Ishikawa (cell line): Measurements from ENCODE around the gene FGF11.

Source experiments
- CEBPB ChIP-seq: IDR thresholded peaks from 2 replicates; pipeline ENCODE4 v1.6.1; 2012
- CREB1 ChIP-seq: IDR thresholded peaks from 2 replicates; pipeline ENCODE4 v1.6.1; 2012; ENCODE audit warnings: low read depth
- EGR1 ChIP-seq: IDR thresholded peaks from 2 replicates; pipeline ENCODE4 v1.6.1; 2012
- EP300 ChIP-seq: IDR thresholded peaks from 2 replicates; pipeline ENCODE4 v1.6.1; 2012; ENCODE audit warnings: borderline replicate concordance
- FOXM1 ChIP-seq: IDR thresholded peaks from 2 replicates; pipeline ENCODE4 v1.6.1; 2012; ENCODE audit warnings: low read depth, borderline replicate concordance
- MAX ChIP-seq: IDR thresholded peaks from 2 replicates; pipeline ENCODE4 v1.6.1; 2012
- NFIC ChIP-seq: IDR thresholded peaks from 2 replicates; pipeline ENCODE4 v1.6.1; 2012
- RAD21 ChIP-seq: IDR thresholded peaks from 2 replicates; pipeline ENCODE4 v1.6.1; 2012; ENCODE audit warnings: low read depth
- REST ChIP-seq: IDR thresholded peaks from 2 replicates; pipeline ENCODE4 v1.6.1; 2012; ENCODE audit warnings: low read depth, mild to moderate bottlenecking
- TAF1 ChIP-seq: IDR thresholded peaks from 2 replicates; pipeline ENCODE4 v1.6.1; 2012; ENCODE audit warnings: low read depth, mild to moderate bottlenecking
- TCF12 ChIP-seq: IDR thresholded peaks from 2 replicates; pipeline ENCODE4 v1.6.1; 2012; ENCODE audit warnings: low read depth
- TEAD4 ChIP-seq: IDR thresholded peaks from 2 replicates; pipeline ENCODE4 v1.6.1; 2012
- USF1 ChIP-seq: IDR thresholded peaks from 2 replicates; pipeline ENCODE4 v1.6.1; 2012
- YY1 ChIP-seq: IDR thresholded peaks from 2 replicates; pipeline ENCODE4 v1.6.1; 2012; ENCODE audit warnings: low read depth
- ZBTB7A ChIP-seq: IDR thresholded peaks from 2 replicates; pipeline ENCODE4 v1.6.1; 2012; ENCODE audit warnings: low read depth

The FGF11 gene

GRCh38 chr17:7474767-7475166 lies 35.5 kb downstream of the FGF11 start:
- peak; percentile 35; the same call in 1 of the 2 replicates for TF ChIP-seq TEAD4
- TF ChIP-seq CEBPB = peak; percentile 81

- TF ChIP-seq EP300 (no peak), TCF12 (no peak), FOXM1 (no peak)
These were observed 36.6 kb downstream of the FGF11 start for GRCh38 chr17:7475764-7476422.

- TF ChIP-seq MAX (no peak), EGR1 (no peak), USF1 (no peak), FOXM1 (no peak), YY1 (no peak), TEAD4 (no peak), RAD21 (no peak), ZBTB7A (no peak), NFIC (no peak), TCF12 (no peak), CREB1 (no peak), CEBPB (no peak), EP300 (no peak), REST (no peak), TAF1 (no peak)
These were observed 37.2 kb downstream of the FGF11 start for GRCh38 chr17:7476494-7476893.

- TF ChIP-seq CREB1 (no peak), ZBTB7A (no peak), NFIC (no peak), TAF1 (no peak), YY1 (no peak), TEAD4 (no peak), RAD21 (no peak), MAX (no peak), REST (no peak), FOXM1 (no peak), CEBPB (no peak)
These were observed 37.6 kb downstream of the FGF11 start for GRCh38 chr17:7476951-7477350.

GRCh38 chr17:7477392-7478275 lies 38.3 kb downstream of the FGF11 start:
- TF ChIP-seq CEBPB (no peak), REST (no peak), YY1 (no peak), NFIC (no peak), FOXM1 (no peak), EP300 (no peak), RAD21 (no peak), TAF1 (no peak), CREB1 (no peak), EGR1 (no peak), USF1 (no peak), ZBTB7A (no peak), MAX (no peak)
